ENCODE results near the gene SYNE3. TPM values are rescaled to one million over a fixed set of nuclear protein-coding genes. Genes with fewer than 3 reads are reported as not detected.

The SYNE3 gene
- total RNA-seq, 2 donors from 2014 or later: 46.9 to 62.4 TPM

DNA sequence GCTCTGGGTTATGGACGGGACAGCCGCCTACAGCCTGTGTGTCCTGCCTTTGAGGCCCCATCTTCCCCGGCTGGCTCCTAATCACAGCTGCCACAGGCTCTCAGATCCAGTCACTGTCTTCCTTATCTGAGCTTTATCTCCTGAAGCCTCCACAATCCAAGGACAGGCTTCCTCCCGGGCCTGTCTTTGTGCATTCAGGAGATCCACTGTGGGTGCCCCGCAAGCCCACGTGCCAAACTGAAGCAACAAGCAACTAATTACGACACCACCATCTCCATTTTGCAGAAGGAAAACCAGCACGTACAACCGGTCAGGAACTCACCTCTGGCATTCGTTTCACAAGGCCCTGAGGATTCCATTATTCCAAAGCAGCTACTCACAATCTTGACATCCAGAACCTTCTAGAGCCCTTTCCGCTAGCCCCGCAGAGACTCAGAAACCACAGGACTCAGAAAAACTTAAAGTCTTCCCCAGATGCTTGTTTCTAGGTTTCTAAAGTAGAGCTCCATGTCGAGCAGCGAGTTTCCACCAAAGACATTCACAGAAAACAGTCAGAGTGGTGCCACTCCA lies 14.0 kb downstream of the SYNE3 start:
- ATAC-seq: no peak
- peaks cover 32 to 47% of the 10 kb centered on the region in 2 donors for H3K4me1 Mint-ChIP-seq (ENCODE audit: low read depth in 2 of 2)
- peak overlapping the region; percentile 94 to 98 for H3K27ac Mint-ChIP-seq

DNA sequence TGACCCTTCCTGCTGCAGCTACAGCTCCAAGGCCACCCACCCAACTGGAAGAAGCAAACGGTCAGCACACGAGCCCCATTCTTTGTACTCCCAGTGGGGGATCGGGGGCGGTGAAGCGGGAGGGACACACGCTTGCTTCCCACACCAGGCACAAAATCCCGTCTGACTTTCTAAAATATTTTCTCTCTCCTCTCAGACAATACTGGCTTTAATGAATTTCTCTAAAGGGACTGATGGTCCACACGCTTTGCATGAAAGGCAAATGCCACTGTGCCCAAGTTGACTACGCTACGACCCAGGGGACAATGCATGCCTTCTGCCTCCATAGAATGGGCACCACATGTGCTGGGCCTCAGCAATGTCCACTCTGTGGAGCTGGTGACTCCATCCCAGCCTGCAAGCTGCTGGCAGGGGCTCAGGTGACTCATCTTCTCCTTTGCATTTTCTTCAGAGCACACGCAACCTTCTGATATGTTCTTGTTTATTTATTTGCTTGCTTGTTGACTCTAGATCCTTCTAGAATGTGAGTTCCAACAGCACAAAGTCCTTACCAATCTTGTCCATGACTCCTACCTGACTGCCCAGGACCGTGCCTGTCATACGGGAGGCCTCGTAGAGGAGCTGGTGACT lies 15.6 kb downstream of the SYNE3 start:
- Mint-ChIP-seq H3K9me3 (no peaks in the 10 kb centered on the region), H3K4me3 (no peak overlapping the region), H3K27me3 (no peaks in the 10 kb centered on the region), H3K27ac (peak overlapping the region; percentile 16 to 51), H3K36me3 (peaks cover 18% of the 10 kb centered on the region), H3K4me1 (ENCODE audit: low read depth in 2 of 2) (peaks cover 35 to 46% of the 10 kb centered on the region in 2 donors)
- ATAC-seq (no peak), DNase-seq (ENCODE audit: low spot score) (no peak)

More for the DNA sequence above, 14.0 kb downstream of the SYNE3 start:
- DNase-seq (ENCODE audit: low spot score): no peak
- Mint-ChIP-seq H3K27me3 (no peaks in the 10 kb centered on the region), H3K4me3 (peak overlapping the region; percentile 3), H3K9me3 (no peaks in the 10 kb centered on the region), H3K36me3 (peaks cover 18% of the 10 kb centered on the region)

DNA sequence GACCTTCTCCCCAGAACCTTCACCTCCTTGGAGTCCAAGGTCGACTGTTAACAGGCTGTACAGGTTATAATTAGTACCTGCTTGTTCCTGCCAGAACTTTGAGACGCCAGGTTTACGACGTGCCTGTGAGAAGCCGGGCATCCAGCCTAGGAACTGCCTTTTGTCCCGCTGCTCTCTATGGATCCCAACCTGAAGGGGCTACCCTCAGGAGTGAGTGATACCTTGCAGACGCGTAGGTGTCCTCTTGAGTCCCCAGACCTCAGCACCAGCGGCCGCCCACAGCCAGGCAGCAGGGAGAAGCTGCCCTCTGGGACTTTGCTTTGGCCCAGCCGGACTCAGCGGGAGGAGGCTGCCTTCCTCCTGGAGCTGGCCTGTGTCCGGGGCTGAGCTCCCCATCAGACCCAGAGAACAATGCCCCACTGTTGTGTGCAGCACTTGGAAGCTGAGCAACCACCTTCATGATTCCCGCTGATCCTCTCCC lies 16.2 kb downstream of the SYNE3 start:
- Mint-ChIP-seq H3K27me3 (no peaks in the 10 kb centered on the region), H3K27ac (no peak overlapping the region), H3K4me3 (no peak overlapping the region), H3K36me3 (peaks cover 18% of the 10 kb centered on the region), H3K9me3 (no peaks in the 10 kb centered on the region), H3K4me1 (ENCODE audit: low read depth in 2 of 2) (peaks cover 39 to 46% of the 10 kb centered on the region in 2 donors)
- no peak for ATAC-seq
- DNase-seq (ENCODE audit: low spot score): no peak

DNA sequence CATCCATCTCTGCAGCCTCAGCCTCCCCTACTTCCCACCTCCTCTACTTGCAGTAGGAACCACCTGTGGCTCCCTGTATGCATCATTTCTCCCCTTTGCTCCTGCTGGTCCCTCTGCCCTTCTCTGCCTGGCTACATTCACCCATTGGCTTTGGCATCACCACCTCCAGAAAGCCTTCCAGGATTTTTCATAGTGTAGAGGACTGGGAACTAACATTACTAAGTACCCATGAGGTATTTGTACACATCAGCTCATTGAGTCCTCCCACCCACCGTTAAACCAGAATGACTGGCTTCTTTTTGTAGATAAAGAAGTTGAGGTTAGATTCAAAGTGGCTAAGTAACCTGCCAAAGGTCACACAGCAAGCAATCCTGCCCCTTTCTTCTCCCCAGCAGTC lies 17.1 kb downstream of the SYNE3 start:
- Mint-ChIP-seq H3K27me3 (no peaks in the 10 kb centered on the region), H3K9me3 (no peaks in the 10 kb centered on the region), H3K4me1 (ENCODE audit: low read depth in 2 of 2) (peaks cover 40 to 48% of the 10 kb centered on the region in 2 donors), H3K27ac (no peak overlapping the region), H3K4me3 (no peak overlapping the region), H3K36me3 (peaks cover 14% of the 10 kb centered on the region)
- DNase-seq (ENCODE audit: low spot score) (no peak), ATAC-seq (no peak)

DNA sequence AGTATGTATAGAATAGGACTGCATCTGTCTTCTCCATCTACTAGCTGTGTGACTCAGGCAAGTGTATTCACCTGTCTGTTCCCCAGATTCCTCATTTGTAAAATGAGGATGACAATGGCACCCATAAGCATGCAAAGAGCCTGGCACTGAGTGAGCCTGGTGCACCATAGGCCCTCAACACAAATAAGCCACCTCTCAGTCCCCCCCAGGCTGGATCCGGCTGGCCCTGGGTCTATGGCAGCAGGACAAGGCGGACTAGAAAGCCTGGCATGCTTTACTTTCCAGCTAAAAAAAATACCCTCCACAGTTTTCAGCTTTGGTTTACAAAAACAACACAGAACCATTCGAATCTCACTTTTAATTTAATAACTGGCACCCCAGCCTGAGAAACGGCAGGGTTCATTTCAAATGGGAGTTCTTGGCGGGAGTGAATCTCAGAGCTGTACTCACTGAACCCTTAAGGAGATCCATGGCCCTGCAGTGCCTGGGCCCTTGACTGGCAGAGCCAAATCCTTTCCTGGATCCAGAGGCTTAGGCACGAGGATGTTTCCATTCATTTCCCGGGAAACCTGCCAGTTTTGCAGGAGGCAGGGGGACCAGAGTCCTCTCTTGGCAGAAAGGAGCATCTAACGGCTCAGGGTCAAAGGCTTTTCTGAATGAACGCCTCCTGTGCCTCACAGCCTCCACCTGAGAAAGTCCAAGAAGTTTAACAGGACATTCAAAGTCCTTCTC lies 17.7 kb downstream of the SYNE3 start:
- no peak for DNase-seq (ENCODE audit: low spot score)
- ATAC-seq: no peak
- no peaks in the 10 kb centered on the region for H3K27me3 Mint-ChIP-seq
- H3K4me1 Mint-ChIP-seq (ENCODE audit: low read depth in 2 of 2): peaks cover 41 to 47% of the 10 kb centered on the region in 2 donors
- H3K27ac Mint-ChIP-seq: no peak overlapping the region
- no peak overlapping the region for H3K4me3 Mint-ChIP-seq
- peaks cover 11% of the 10 kb centered on the region for H3K36me3 Mint-ChIP-seq
- peaks cover 3% of the 10 kb centered on the region for H3K9me3 Mint-ChIP-seq

DNA sequence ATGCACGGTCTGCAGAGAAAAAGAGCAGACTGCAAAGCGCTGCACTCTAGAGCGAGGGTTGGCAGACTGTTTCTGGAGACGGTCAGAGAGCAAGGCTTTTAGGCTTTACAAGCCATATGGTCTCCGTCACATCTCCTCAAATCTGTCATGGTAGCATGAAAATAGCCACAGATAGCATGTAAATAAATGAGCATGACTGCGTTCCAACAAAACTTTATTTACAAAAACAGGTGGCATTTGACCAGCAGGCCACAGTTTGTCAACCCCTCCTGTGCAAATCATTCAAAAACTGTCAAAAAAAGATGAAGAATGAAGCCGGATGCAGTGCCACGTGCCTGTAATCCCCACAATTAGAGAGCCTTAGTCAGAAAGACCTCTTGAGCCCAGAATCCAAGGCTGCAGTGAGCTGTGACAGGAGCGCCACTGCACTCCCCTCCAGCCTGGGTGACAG lies 18.9 kb downstream of the SYNE3 start:
- Mint-ChIP-seq H3K4me1 (ENCODE audit: low read depth in 2 of 2) (peaks cover 36 to 43% of the 10 kb centered on the region in 2 donors), H3K36me3 (peaks cover 9% of the 10 kb centered on the region), H3K27me3 (no peaks in the 10 kb centered on the region), H3K4me3 (no peak overlapping the region), H3K9me3 (peaks cover 3% of the 10 kb centered on the region), H3K27ac (no peak overlapping the region)
- ATAC-seq: no peak
- no peak for DNase-seq (ENCODE audit: low spot score)

DNA sequence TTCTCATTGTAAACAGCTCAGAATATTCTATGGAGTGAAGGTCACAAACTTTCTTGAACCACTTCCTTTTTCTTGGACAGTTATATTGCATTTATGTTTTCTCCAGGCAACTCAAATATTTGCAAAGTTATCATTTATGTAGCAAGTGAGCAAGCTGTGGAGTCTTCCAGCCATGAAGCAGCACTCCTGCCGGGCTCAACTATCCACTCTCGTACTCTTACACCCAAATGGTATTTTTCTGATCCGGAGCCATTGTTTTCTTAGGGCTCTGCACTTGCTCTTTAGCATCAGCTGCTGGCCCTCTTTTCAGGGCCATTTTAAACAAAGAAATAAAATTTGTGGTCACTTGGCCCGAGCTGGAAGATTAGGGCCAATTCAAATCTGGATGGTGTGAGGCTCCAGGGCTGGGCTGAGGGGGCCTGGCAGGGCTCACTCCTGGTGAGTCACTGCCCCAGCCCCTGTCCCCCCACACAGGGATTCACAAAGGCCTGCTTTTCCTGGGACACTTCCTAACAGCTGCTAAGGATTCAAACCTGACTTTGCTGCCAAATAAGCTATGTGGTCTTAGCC lies 19.7 kb downstream of the SYNE3 start:
- peaks cover 33 to 40% of the 10 kb centered on the region in 2 donors for H3K4me1 Mint-ChIP-seq (ENCODE audit: low read depth in 2 of 2)
- H3K9me3 Mint-ChIP-seq: peaks cover 3% of the 10 kb centered on the region
- H3K36me3 Mint-ChIP-seq: peaks cover 11% of the 10 kb centered on the region
- H3K27ac Mint-ChIP-seq: peak overlapping the region; percentile 65 to 90
- H3K27me3 Mint-ChIP-seq: no peaks in the 10 kb centered on the region
- ATAC-seq: no peak
- DNase-seq (ENCODE audit: low spot score): no peak
- peak overlapping the region; percentile 77 for H3K4me3 Mint-ChIP-seq

DNA sequence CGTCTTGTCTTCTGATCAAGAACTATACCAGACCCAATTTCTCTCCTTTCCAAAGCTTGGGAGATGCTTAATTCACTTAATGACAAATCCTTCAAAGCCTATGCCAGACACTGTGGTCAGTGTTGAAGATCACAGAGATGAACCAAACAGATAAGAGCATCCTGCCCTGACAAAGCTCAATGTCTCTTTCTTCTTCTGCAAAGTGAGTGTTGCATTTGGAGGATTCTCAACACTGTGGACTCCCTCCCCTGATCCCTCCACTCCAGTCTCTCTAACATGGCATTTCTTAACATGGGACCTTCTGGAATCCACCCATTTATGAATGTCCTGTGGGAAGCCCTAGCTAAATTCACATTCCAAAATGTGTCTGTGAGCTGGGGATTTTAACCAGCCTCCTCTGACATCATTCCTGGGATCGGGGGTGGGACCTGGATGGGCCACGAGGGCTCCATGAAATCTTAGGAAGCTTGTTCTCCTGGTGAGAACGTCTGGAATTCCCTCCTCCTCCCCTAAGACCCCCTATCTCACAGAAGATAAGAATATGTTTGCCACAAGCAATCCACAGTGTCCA lies 20.3 kb downstream of the SYNE3 start:
- peaks cover 15% of the 10 kb centered on the region for H3K36me3 Mint-ChIP-seq
- H3K27ac Mint-ChIP-seq: peak overlapping the region; percentile 65 to 90
- peaks cover 3% of the 10 kb centered on the region for H3K9me3 Mint-ChIP-seq
- ATAC-seq: peak in 1 of 2 donors; percentile 52
- no peak for DNase-seq (ENCODE audit: low spot score)
- H3K27me3 Mint-ChIP-seq: no peaks in the 10 kb centered on the region
- peak overlapping the region; percentile 77 for H3K4me3 Mint-ChIP-seq
- peaks cover 33 to 41% of the 10 kb centered on the region in 2 donors for H3K4me1 Mint-ChIP-seq (ENCODE audit: low read depth in 2 of 2)

DNA sequence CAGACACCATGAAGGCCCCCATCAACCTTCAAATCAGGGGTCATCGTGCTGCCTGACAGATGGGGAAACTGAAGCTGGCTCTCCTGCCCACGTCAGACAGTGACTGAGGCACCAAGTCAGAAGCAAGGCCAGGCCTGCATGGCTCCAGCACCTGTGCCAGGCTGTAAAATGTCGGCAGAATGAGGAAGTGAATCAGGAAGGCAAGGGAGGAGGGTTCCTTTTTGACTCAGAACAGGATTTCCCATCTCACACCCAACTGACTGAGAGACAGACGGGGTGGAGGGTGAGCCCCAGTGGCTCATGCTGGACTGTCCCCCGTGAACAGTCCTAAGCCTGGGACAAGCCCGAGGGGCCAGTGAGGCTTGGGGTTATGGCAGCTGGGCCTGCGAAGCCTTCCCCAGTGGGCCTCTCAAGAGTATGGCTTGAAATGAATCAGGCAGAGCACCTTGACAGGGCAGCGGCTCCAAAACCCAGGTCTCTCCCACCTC lies 20.9 kb downstream of the SYNE3 start:
- DNase-seq (ENCODE audit: low spot score): peak; percentile 76
- Mint-ChIP-seq H3K4me3 (peak overlapping the region; percentile 77), H3K9me3 (peaks cover 3% of the 10 kb centered on the region), H3K4me1 (ENCODE audit: low read depth in 2 of 2) (peaks cover 31 to 36% of the 10 kb centered on the region in 2 donors), H3K36me3 (peaks cover 10% of the 10 kb centered on the region), H3K27me3 (no peaks in the 10 kb centered on the region), H3K27ac (peak overlapping the region; percentile 65 to 90)
- peak; percentile 86 to 87 for ATAC-seq

DNA sequence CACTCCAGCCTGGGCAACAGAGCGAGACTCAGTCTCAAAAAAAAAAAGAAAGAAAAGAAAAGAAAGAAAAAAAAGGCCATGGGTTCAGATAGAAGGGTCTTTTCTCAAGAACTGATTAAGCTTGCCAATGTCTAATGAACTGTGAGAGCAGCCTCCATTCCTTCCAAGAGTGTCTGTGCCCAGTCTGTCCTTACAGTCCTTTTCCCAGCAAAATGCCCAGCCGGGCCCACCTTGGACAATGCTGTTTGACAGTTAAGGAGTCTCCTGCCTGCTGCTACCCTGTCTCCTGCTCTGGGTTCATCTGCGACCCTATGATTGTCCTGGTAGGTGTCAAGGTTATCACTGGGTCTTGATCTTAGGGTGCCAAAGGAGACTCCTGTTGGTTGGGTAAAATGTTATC lies 21.4 kb downstream of the SYNE3 start:
- Mint-ChIP-seq H3K27ac (peak overlapping the region; percentile 65 to 90), H3K36me3 (peaks cover 10% of the 10 kb centered on the region), H3K27me3 (no peaks in the 10 kb centered on the region), H3K9me3 (peaks cover 3% of the 10 kb centered on the region), H3K4me1 (ENCODE audit: low read depth in 2 of 2) (peaks cover 34 to 36% of the 10 kb centered on the region in 2 donors), H3K4me3 (peak overlapping the region; percentile 77)
- DNase-seq (ENCODE audit: low spot score) (no peak), ATAC-seq (peak; percentile 4 to 18)

DNA sequence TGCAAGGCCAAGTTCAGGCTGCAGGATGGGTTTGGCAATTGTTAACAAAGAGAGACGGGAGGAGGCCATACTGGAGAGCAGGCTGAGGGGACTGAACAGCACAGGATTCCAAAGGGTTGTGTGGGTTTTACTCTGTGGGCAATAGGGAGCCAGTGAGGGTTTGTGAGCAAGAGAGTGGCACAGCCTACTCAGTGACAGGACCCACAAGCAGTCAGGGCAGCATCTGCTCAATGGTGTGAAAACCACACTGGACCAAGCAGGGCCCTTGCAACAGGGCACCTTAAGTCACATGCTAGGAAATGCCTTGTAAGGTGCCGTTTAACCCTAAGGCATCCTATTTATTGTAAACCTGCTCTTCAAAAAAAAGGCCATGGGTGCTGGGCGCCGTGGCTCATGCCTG lies 22.0 kb downstream of the SYNE3 start:
- ATAC-seq (peak; percentile 73 to 81), DNase-seq (ENCODE audit: low spot score) (no peak)
- H3K27ac Mint-ChIP-seq: peak overlapping the region; percentile 65 to 90
- no peaks in the 10 kb centered on the region for H3K27me3 Mint-ChIP-seq
- H3K9me3 Mint-ChIP-seq: peaks cover 3% of the 10 kb centered on the region
- H3K4me1 Mint-ChIP-seq (ENCODE audit: low read depth in 2 of 2): peaks cover 36 to 38% of the 10 kb centered on the region in 2 donors
- H3K36me3 Mint-ChIP-seq: peaks cover 10% of the 10 kb centered on the region
- peak overlapping the region; percentile 77 for H3K4me3 Mint-ChIP-seq

DNA sequence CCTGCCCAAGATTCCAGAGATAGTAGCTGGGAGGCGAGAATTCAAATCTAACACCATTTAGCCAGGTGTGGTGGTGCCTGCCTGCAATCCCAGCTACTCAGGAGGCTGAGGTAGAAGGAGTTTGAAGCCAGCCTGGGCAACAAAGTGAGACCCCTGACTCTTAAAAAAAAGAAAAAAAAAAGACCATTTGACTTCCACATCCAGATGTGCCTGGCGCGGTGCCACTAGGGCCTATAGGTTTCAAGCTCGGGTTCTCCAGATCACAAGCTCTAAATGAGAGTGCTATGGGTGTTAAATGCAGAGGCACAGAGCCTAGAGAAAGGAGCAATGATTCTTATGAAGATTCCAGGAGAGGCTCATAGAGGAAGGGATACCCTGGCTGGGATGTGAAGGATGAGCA lies 22.5 kb downstream of the SYNE3 start:
- no peak for ATAC-seq
- Mint-ChIP-seq H3K4me1 (ENCODE audit: low read depth in 2 of 2) (peaks cover 36 to 38% of the 10 kb centered on the region in 2 donors), H3K27me3 (no peaks in the 10 kb centered on the region), H3K4me3 (peak overlapping the region; percentile 77), H3K36me3 (peaks cover 10% of the 10 kb centered on the region), H3K27ac (peak overlapping the region; percentile 65 to 90), H3K9me3 (peaks cover 3% of the 10 kb centered on the region)
- DNase-seq (ENCODE audit: low spot score): no peak

DNA sequence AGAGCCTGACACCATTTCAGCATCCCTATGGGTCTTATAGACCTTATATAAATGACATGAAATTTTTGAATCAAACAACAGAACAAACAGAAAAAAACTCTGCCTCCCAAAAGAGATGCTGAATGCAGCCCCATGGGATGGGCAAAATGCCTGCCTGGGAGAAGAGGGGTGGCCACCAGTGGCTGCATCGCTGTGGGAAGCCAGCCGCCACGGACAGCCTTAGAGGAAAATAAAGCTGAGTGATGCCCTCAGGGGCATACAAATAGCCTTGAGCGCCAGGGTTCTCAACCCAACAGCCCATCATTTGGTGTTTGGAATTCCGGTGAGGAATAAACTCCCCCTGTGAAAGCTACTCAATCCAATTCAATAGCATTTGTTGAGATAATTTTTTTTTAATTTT lies 22.9 kb downstream of the SYNE3 start:
- ATAC-seq (no peak), DNase-seq (ENCODE audit: low spot score) (no peak)
- H3K4me1 Mint-ChIP-seq (ENCODE audit: low read depth in 2 of 2): peaks cover 36 to 41% of the 10 kb centered on the region in 2 donors
- H3K27me3 Mint-ChIP-seq: no peaks in the 10 kb centered on the region
- H3K36me3 Mint-ChIP-seq: peaks cover 10% of the 10 kb centered on the region
- peaks cover 3% of the 10 kb centered on the region for H3K9me3 Mint-ChIP-seq
- no peak overlapping the region for H3K4me3 Mint-ChIP-seq
- H3K27ac Mint-ChIP-seq: no peak overlapping the region
